ENCODE data around the gene TMEM200C. TPM values are rescaled to one million over a fixed set of nuclear protein-coding genes. Genes with fewer than 3 reads are reported as not detected.
"Not testable (repeated sequence)": the region's sequence is repeated elsewhere in the genome, so short reads cannot be mapped to it uniquely, and the experiment has no call there.

Gene TMEM200C
- total RNA-seq, 6 experiments from 2014 or later: not detected

DNA sequence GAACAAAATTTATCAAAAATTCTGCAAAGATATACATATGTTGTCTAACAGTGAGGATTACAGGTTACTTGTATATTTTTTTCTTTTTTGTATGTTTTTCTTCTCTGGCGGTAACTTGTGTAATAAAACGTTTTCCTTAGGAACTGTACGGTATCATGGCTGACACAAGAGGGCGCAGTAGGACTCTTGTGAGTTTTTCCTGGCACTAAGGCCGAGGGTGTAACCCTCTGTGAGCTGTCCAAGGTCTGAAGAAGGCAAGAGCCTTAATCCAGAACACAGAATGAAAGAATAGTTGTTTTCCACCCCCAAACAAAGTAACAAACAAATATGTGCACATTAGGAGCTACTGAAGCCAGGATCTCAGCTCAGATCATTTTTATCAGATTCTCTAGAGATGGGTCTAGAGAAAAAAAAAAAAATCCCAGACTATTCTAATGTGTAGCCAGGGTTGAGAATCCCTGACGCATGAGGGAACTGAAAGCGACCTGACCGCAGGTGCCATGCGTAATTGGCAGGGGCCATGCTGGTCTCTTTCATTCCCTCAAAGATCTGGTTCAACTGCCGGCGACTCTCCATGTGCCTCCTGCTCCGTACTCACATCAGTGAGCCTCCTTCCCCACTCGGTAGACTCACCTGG, 27.0 kb downstream of the TMEM200C start:
- H3K27ac Mint-ChIP-seq: no peak overlapping the region
- peaks cover 8% of the 10 kb centered on the region for H3K9me3 Mint-ChIP-seq
- TF ChIP-seq, protein P1, sequence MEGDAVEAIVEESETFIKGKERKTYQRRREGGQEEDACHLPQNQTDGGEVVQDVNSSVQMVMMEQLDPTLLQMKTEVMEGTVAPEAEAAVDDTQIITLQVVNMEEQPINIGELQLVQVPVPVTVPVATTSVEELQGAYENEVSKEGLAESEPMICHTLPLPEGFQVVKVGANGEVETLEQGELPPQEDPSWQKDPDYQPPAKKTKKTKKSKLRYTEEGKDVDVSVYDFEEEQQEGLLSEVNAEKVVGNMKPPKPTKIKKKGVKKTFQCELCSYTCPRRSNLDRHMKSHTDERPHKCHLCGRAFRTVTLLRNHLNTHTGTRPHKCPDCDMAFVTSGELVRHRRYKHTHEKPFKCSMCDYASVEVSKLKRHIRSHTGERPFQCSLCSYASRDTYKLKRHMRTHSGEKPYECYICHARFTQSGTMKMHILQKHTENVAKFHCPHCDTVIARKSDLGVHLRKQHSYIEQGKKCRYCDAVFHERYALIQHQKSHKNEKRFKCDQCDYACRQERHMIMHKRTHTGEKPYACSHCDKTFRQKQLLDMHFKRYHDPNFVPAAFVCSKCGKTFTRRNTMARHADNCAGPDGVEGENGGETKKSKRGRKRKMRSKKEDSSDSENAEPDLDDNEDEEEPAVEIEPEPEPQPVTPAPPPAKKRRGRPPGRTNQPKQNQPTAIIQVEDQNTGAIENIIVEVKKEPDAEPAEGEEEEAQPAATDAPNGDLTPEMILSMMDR (IDR thresholded peaks at IDR 0.05): peak; percentile 79
- H3K4me1 Mint-ChIP-seq (ENCODE audit: low read depth): no peaks in the 10 kb centered on the region
- no peaks in the 10 kb centered on the region for H3K36me3 Mint-ChIP-seq (ENCODE audit: low read depth)
- H3K27me3 Mint-ChIP-seq (ENCODE audit: insufficient read depth): no peaks in the 10 kb centered on the region; the same call in 1 of the 2 replicates
- no peak overlapping the region for H3K4me3 Mint-ChIP-seq
- DNase-seq: peak; percentile 50

DNA sequence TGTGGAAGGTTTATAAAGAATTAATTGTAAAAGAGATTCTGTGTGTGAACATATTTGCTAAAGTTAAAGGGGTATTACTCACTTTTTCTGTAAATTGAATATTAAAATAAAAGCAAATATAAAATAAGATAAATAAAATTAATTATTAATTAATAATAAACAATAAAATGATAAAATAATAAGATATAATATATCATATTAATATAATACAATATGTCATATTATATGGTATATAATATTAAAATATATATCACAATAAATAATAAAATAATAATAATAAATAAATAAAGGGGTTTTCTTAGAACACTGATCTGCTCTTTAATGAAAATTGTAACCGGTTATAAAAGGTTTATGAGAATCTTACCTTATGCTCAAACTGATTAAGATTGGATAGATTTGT, 29.8 kb downstream of the TMEM200C start:
- TF ChIP-seq, protein P1 (IDR thresholded peaks at IDR 0.05): no peak
- Mint-ChIP-seq H3K4me1 (ENCODE audit: low read depth) (no peaks in the 10 kb centered on the region), H3K4me3 (no peak overlapping the region)

DNA sequence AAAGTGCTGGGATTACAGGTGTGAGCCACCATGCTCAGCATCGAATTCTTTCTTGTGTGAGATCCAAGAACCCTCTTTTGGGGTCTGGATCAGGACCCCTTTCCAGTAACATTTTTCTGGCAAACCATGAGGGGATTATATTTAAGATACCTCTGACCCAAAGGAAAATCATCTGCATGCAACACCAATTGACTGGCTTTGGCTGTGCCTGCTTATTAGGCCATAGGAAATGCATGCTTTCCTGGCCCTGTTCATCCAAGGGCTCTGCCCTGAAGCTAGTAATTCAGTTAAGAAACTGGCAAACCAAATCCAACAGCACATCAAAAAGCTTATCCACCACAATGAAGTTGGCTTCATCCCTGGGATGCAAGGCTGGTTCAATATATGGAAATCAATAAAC, 33.2 kb downstream of the TMEM200C start:
- H3K27ac Mint-ChIP-seq; H3K4me3 Mint-ChIP-seq; H3K27me3 Mint-ChIP-seq (ENCODE audit: insufficient read depth); H3K36me3 Mint-ChIP-seq (ENCODE audit: low read depth); DNase-seq; H3K4me1 Mint-ChIP-seq (ENCODE audit: low read depth): not testable (repeated sequence)
- H3K9me3 Mint-ChIP-seq: peaks cover 45% of the 10 kb centered on the region

More for the DNA sequence above, 29.8 kb downstream of the TMEM200C start:
- H3K27ac Mint-ChIP-seq: no peak overlapping the region
- H3K36me3 Mint-ChIP-seq (ENCODE audit: low read depth): no peaks in the 10 kb centered on the region
- no peak for DNase-seq
- no peaks in the 10 kb centered on the region; the same call in 1 of the 2 replicates for H3K27me3 Mint-ChIP-seq (ENCODE audit: insufficient read depth)
- H3K9me3 Mint-ChIP-seq: peaks cover 25% of the 10 kb centered on the region

DNA sequence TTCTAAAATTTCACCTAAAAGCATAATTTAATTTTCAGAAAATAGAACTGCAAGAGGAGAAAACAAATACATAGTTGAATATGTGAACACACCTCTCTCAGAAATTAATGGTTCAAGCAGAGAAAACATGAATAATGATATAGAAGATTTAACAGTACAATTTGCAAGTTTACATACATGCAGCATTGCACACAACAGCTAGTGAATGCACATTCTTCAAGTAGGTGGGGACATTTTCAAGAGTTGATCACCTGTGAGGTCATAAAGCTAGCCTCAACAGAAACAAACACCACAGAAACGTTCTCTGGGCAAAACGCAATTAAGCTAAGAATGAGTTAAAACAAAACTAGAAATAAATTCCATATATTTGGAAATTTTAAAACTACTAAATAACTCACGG, 38.1 kb downstream of the TMEM200C start:
- TF ChIP-seq, protein P1 (IDR thresholded peaks at IDR 0.05): no peak
- DNase-seq: no peak
- H3K9me3 Mint-ChIP-seq: peaks cover 61% of the 10 kb centered on the region
- no peak overlapping the region for H3K27ac Mint-ChIP-seq
- no peaks in the 10 kb centered on the region; the same call in 1 of the 2 replicates for H3K27me3 Mint-ChIP-seq (ENCODE audit: insufficient read depth)
- no peaks in the 10 kb centered on the region for H3K4me1 Mint-ChIP-seq (ENCODE audit: low read depth)
- no peaks in the 10 kb centered on the region for H3K36me3 Mint-ChIP-seq (ENCODE audit: low read depth)
- H3K4me3 Mint-ChIP-seq: no peak overlapping the region

DNA sequence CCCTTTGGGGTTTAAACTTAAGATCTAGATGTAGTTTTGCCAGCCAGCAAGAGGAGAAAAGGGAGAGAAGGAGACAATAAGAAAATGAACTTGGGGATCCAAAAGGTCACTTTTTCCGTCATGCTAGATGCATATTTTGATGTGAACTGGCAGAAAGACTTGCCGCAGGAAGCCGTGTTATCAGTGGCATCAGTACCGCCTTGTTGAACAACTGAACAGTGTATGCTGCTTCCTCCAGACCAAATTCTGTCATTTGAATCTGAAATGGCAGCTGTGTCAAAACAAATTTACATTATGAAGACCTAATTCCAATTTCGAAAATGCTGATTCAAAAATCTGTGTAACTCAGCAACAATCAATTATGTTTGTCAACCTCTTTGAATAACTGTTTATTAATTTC, 42.1 kb downstream of the TMEM200C start:
- Mint-ChIP-seq H3K4me1 (ENCODE audit: low read depth) (no peaks in the 10 kb centered on the region), H3K27ac (no peak overlapping the region), H3K9me3 (peaks cover 52% of the 10 kb centered on the region), H3K27me3 (ENCODE audit: insufficient read depth) (no peaks in the 10 kb centered on the region), H3K4me3 (no peak overlapping the region), H3K36me3 (ENCODE audit: low read depth) (no peaks in the 10 kb centered on the region)
- no peak for DNase-seq
- TF ChIP-seq, protein P1 (IDR thresholded peaks at IDR 0.05): no peak

DNA sequence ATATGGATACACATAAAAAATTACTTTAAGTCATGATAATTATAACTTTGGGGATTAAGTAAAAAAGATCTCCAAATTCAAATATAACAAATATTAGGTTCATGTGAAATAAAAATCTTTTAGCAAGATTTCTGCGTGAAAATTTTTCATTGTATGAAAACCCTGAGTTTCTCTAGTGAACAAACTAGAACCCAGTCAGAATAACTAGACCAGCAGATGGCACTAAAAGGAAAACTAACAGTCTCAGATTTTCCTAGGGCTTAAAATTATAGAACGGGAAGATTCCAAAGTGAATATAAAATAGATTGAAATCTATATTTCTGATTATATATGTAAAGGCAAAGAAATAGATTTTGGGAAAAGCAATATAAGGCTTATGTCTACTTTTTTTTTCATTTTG, 43.3 kb downstream of the TMEM200C start:
- Mint-ChIP-seq H3K36me3 (ENCODE audit: low read depth) (no peaks in the 10 kb centered on the region), H3K27me3 (ENCODE audit: insufficient read depth) (no peaks in the 10 kb centered on the region), H3K4me3 (no peak overlapping the region), H3K27ac (no peak overlapping the region), H3K4me1 (ENCODE audit: low read depth) (no peaks in the 10 kb centered on the region), H3K9me3 (peaks cover 52% of the 10 kb centered on the region)
- TF ChIP-seq, protein P1 (IDR thresholded peaks at IDR 0.05): peak; percentile 31; the same call in 1 of the 2 replicates
- no peak for DNase-seq
